ENCODE results near the gene ERG. TPM values are rescaled to one million over a fixed set of nuclear protein-coding genes. Genes with fewer than 3 reads are reported as not detected.

The ERG gene
- total and polyA plus RNA-seq, 2 of the 8 experiments (the other 6 are each of a cell fraction or from before 2014, with no cell fraction given) = 1.0 to 3.0 TPM

GRCh38 chr21:38376235-38376634 is 122.0 kb downstream of the ERG start:
- FAIRE-seq = no peak
- WGBS, 2 experiments (ENCODE audit: extremely low coverage in 1 of 2, insufficient coverage in 1 of 2, insufficient read length in 1 of 2, insufficient replicate concordance in 2 of 2, low coverage in 1 of 2, low lambda C conversion rate in 2 of 2, missing lambda C conversion rate in 1 of 2) = 94% methylated on average over 11 of the region's 11 CpGs; no CpG with 5 or more reads in 1 of the 2 experiments
- no peak overlapping the region for H3K4me3 ChIP-seq (ENCODE audit: extremely low read depth in 1 of 4, insufficient read depth in 2 of 4, low read depth in 3 of 4, low read length in 4 of 4)

More at GRCh38 chr21:38376235-38376634, 122.0 kb downstream of the ERG start:
- H3K27ac ChIP-seq (ENCODE audit: low read depth, low read length) = no peak overlapping the region
- no peak for TF ChIP-seq NANOG (IDR thresholded peaks at IDR 0.05; ENCODE audit: insufficient read depth, low read depth, low read length, poor library complexity, severe bottlenecking)
- TF ChIP-seq GTF2F1 (IDR thresholded peaks at IDR 0.05; ENCODE audit: borderline replicate concordance, low read depth, low read length) = no peak
- TF ChIP-seq, protein P1, sequence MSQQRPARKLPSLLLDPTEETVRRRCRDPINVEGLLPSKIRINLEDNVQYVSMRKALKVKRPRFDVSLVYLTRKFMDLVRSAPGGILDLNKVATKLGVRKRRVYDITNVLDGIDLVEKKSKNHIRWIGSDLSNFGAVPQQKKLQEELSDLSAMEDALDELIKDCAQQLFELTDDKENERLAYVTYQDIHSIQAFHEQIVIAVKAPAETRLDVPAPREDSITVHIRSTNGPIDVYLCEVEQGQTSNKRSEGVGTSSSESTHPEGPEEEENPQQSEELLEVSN (IDR thresholded peaks at IDR 0.05) = no peak
- no peak for TF ChIP-seq ATF2 (IDR thresholded peaks at IDR 0.05; ENCODE audit: low read length)
- TF ChIP-seq KDM4A (IDR thresholded peaks at IDR 0.05; ENCODE audit: low read depth, low read length, severe bottlenecking) = no peak
- no peak for TF ChIP-seq POLR2AphosphoS5 (IDR thresholded peaks at IDR 0.05; ENCODE audit: low read depth, low read length)
- no peak for TF ChIP-seq HDAC2 (IDR thresholded peaks at IDR 0.05; ENCODE audit: borderline replicate concordance in 1 of 2, low read depth in 2 of 2, low read length in 2 of 2)
- no peak for TF ChIP-seq MAFK (IDR thresholded peaks at IDR 0.05; ENCODE audit: low read depth, low read length)
- no peak for TF ChIP-seq KDM5A (IDR thresholded peaks at IDR 0.05; ENCODE audit: low read length)
- H3K23ac ChIP-seq (ENCODE audit: insufficient read length) = no peak overlapping the region
- H3K9ac ChIP-seq (replicated peaks in 1 of 4; ENCODE audit: extremely low read depth in 1 of 4, low read depth in 3 of 4, low read length in 3 of 4) = no peak overlapping the region
- H2BK20ac ChIP-seq (ENCODE audit: low read length) = no peak overlapping the region
- ChIA-PET POLR2A (ENCODE audit: partially characterized antibody) (no interaction called here), CTCF (ENCODE audit: partially characterized antibody) (interaction anchor here (1.0 to 1.2 kb wide), 2 partner anchors 24 to 205 kb away, joined by 3 read pairs; no protein-coding TSS in a partner anchor)
- no peak overlapping the region for H2AK5ac ChIP-seq (ENCODE audit: low read depth, low read length)
- H3K27me3 ChIP-seq (replicated peaks in 1 of 4; ENCODE audit: control insufficient read depth in 3 of 4, extremely low read depth in 1 of 4, insufficient read depth in 3 of 4, low read length in 3 of 4) = no peaks in the 10 kb centered on the region
- no peak overlapping the region for H3K56ac ChIP-seq (replicated peaks; ENCODE audit: insufficient read length, low read depth, low read length)
- no peaks in the 10 kb centered on the region for H3K4me1 ChIP-seq (replicated peaks in 1 of 4; ENCODE audit: control insufficient read depth in 3 of 4, insufficient read depth in 4 of 4, low read length in 3 of 4)
- H2BK15ac ChIP-seq (ENCODE audit: low read length) = no peak overlapping the region
- H3K79me2 ChIP-seq (ENCODE audit: control insufficient read depth in 1 of 2, insufficient read depth in 2 of 2, low read length in 2 of 2) = no peaks in the 10 kb centered on the region
- H3K79me1 ChIP-seq (ENCODE audit: low read depth, low read length) = no peaks in the 10 kb centered on the region
- no peak overlapping the region for H4K91ac ChIP-seq (replicated peaks; ENCODE audit: insufficient read length, low read length)
- H3K9me3 ChIP-seq (ENCODE audit: insufficient read depth in 2 of 2, low read depth in 1 of 2, low read length in 1 of 2) = peaks cover 10 to 11% of the 10 kb centered on the region in 2 experiments; a peak in 3 of 4 replicates
- H2BK5ac ChIP-seq (ENCODE audit: low read depth, low read length) = no peak overlapping the region
- H3K23me2 ChIP-seq (ENCODE audit: low read depth, low read length) = no peaks in the 10 kb centered on the region
- DNase-seq (ENCODE audit: low read depth in 1 of 2, low spot score in 2 of 2) = no peak
- no peak overlapping the region for H2BK12ac ChIP-seq (ENCODE audit: low read depth, low read length)
- no peak overlapping the region for H4K8ac ChIP-seq (ENCODE audit: extremely low read depth, insufficient read depth, low read length)
- no peaks in the 10 kb centered on the region; a peak in 1 of 8 replicates for H3K36me3 ChIP-seq (ENCODE audit: control insufficient read depth in 2 of 4, insufficient read depth in 4 of 4, low read length in 3 of 4)
- no peak overlapping the region for H3K4ac ChIP-seq (replicated peaks; ENCODE audit: insufficient read length, low read depth, low read length)
- H3K14ac ChIP-seq (ENCODE audit: insufficient read length) = no peak overlapping the region
- no peak overlapping the region for H2BK120ac ChIP-seq (replicated peaks; ENCODE audit: low read depth, low read length)
- no peak overlapping the region for H4K5ac ChIP-seq (ENCODE audit: insufficient read length, low read depth, low read length)
- H4K20me1 ChIP-seq (replicated peaks in 1 of 2; ENCODE audit: control insufficient read depth in 1 of 2, insufficient read depth in 2 of 2, low read length in 2 of 2) = no peaks in the 10 kb centered on the region
- no peak overlapping the region for H3K4me2 ChIP-seq (ENCODE audit: insufficient read depth in 1 of 2, low read depth in 2 of 2, low read length in 2 of 2)
- H3K18ac ChIP-seq (ENCODE audit: extremely low read depth, low read length) = no peak overlapping the region
- H2AFZ ChIP-seq (ENCODE audit: low read length) = no peak overlapping the region

Data from H1 (cell line).